HCT116 (cell line): Measurements from ENCODE around the gene PARP9. TPM values are rescaled to one million over a fixed set of nuclear protein-coding genes. Genes with fewer than 3 reads are reported as not detected.

Experiments used
- ATAC-seq: fragments of 200-7000 bp; cut with Tn5 transposase; 2 replicates; pipeline ENCODE4 v1.9.1; 2020; ENCODE audit warnings: mild to moderate bottlenecking, moderate library complexity
- BruUV-seq: library from RNA; stranded (reverse); fragments of 400-500 nt; replicated peaks from 2 replicates; lab custom pipeline; 2021; lab: Mats Ljungman, UMichigan
- CTCF ChIA-PET: fragments of 300-600 bp; sonication (Branson Sonifier 250); formaldehyde crosslinking; loops from one replicate; lab custom pipeline; 2021; ENCODE audit warnings: antibody characterized with exemption; lab: Charles Lee
- POLR2A ChIA-PET: fragments of 300-600, 350-600 bp; sonication (Branson Sonifier 250); formaldehyde crosslinking; loops from one replicate; lab custom pipeline; 2021; ENCODE audit warnings: antibody characterized with exemption; lab: Charles Lee
- RAD21 ChIA-PET, 2 experiments: fragments of 300-600 bp; sonication (Branson Sonifier 250); formaldehyde crosslinking; loops; one replicate each; lab custom pipeline; 2023; ENCODE audit warnings: low total read pairs in 2 of 2; ENCODE audit not compliant: uncharacterized antibody in 2 of 2, unreplicated experiment in 2 of 2, low non-redundant PET in 1 of 2; lab: Charles Lee
- DNase-seq: peaks from one replicate; pipeline ENCODE4 v3.0.0-alpha.2; 2010; ENCODE audit warnings: low read depth, low spot score
- H2AFZ ChIP-seq: fragments of 200-600 bp; shearing (Covaris generic), sonication (generic); 2 replicates; pipeline ENCODE4 v1.6.1; 2017; ENCODE audit warnings: low read depth, mixed run types, mixed read lengths, antibody characterized with exemption, low read length; ENCODE audit not compliant: poor library complexity, severe bottlenecking
- H3K27ac ChIP-seq: 2 replicates; pipeline ENCODE4 v1.5.1; 2012; ENCODE audit warnings: low read depth, low read length
- H3K27me3 ChIP-seq: fragments of 200-600 bp; sonication (generic); 2 replicates; pipeline ENCODE4 v1.6.1; 2016; ENCODE audit warnings: mixed run types, low read length, mixed read lengths; ENCODE audit not compliant: insufficient read depth
- H3K36me3 ChIP-seq, 2 experiments: fragments of 200-500 bp in 1 of 2; fragments of 200-600 bp in 1 of 2; sonication (Bioruptor generic) in 1 of 2; sonication (generic) in 1 of 2; 2 replicates each; pipeline versions ENCODE4 v1.5.1 to v1.6.1; 2014 to 2016; ENCODE audit warnings: low read length in 2 of 2, inconsistent platforms in 1 of 2, mixed read lengths in 1 of 2, mixed run types in 1 of 2; ENCODE audit not compliant: insufficient read depth in 2 of 2, control insufficient read depth in 1 of 2
- H3K4me1 ChIP-seq, 2 experiments: fragments of 200-600 bp in 1 of 2; sonication (generic) in 1 of 2; 2 replicates each; pipeline versions ENCODE4 v1.5.1 to v1.6.1; 2012 to 2017; ENCODE audit warnings: low read length in 2 of 2, inconsistent platforms in 1 of 2, mild to moderate bottlenecking in 1 of 2, mixed read lengths in 1 of 2, mixed run types in 1 of 2, moderate library complexity in 1 of 2; ENCODE audit not compliant: insufficient read depth in 2 of 2, control insufficient read depth in 1 of 2
- H3K4me2 ChIP-seq: fragments of 200-600 bp; sonication (generic); 2 replicates; pipeline ENCODE4 v1.6.1; 2017; ENCODE audit warnings: mixed run types, low read length, mixed read lengths
- H3K4me3 ChIP-seq, 2 experiments: fragments of 200-600 bp in 1 of 2; sonication (generic) in 1 of 2; replicated peaks in 1 of 2; 2 replicates each; pipeline ENCODE4 v1.5.1; 2011 to 2016; ENCODE audit warnings: low read length in 2 of 2, control low read depth in 1 of 2, low read depth in 1 of 2, mild to moderate bottlenecking in 1 of 2, mixed read lengths in 1 of 2, mixed run types in 1 of 2
- H3K79me2 ChIP-seq: fragments of 200-600 bp; sonication (generic); 2 replicates; pipeline ENCODE4 v1.6.1; 2017; ENCODE audit warnings: mild to moderate bottlenecking, mixed run types, low read length, moderate library complexity, mixed read lengths; ENCODE audit not compliant: insufficient read depth
- H3K9ac ChIP-seq: fragments of 200-600 bp; sonication (generic); 2 replicates; pipeline ENCODE4 v1.6.1; 2016; ENCODE audit warnings: low read length, mixed read lengths
- H3K9me2 ChIP-seq: fragments of 200-600 bp; sonication (generic), shearing (Covaris generic); 2 replicates; pipeline ENCODE4 v1.6.1; 2017; ENCODE audit warnings: mixed run types, mild to moderate bottlenecking, moderate library complexity; ENCODE audit not compliant: insufficient read depth
- H3K9me3 ChIP-seq, 2 experiments: fragments of 200-500 bp in 1 of 2; fragments of 200-600 bp in 1 of 2; sonication (Bioruptor generic) in 1 of 2; sonication (generic) in 1 of 2; 2 replicates each; pipeline ENCODE4 v1.6.1; 2014 to 2017; ENCODE audit warnings: low read length in 2 of 2, mixed read lengths in 2 of 2, inconsistent platforms in 1 of 2, low read depth in 1 of 2, mild to moderate bottlenecking in 1 of 2, mixed run types in 1 of 2, moderate library complexity in 1 of 2; ENCODE audit not compliant: control insufficient read depth in 1 of 2, insufficient read depth in 1 of 2
- H4K20me1 ChIP-seq: fragments of 200-600 bp; sonication (generic), shearing (Covaris generic); 2 replicates; pipeline ENCODE4 v1.6.1; 2017; ENCODE audit warnings: mixed run types, mild to moderate bottlenecking, moderate library complexity; ENCODE audit not compliant: insufficient read depth
- CBX3 ChIP-seq: IDR thresholded peaks from 2 replicates; pipeline ENCODE4 v1.6.1; 2012; ENCODE audit warnings: low read depth
- ELF1 ChIP-seq: IDR thresholded peaks from 2 replicates; pipeline ENCODE4 v1.6.1; 2012; ENCODE audit warnings: low read depth, borderline replicate concordance
- EZH2phosphoT487 ChIP-seq: fragments of 200-600 bp; IDR thresholded peaks from 2 replicates; pipeline ENCODE4 v1.6.1; 2018; ENCODE audit warnings: antibody characterized with exemption, borderline replicate concordance
- FOSL1 ChIP-seq: IDR thresholded peaks from 2 replicates; pipeline ENCODE4 v1.6.1; 2012; ENCODE audit warnings: low read depth
- JUND ChIP-seq: IDR thresholded peaks from 2 replicates; pipeline ENCODE4 v1.6.1; 2012
- POLR2A ChIP-seq: IDR thresholded peaks from 2 replicates; pipeline ENCODE4 v1.7.0; 2011; ENCODE audit warnings: borderline replicate concordance; ENCODE audit not compliant: insufficient read depth, insufficient read length; ENCODE audit errors: extremely low read depth
- POLR2AphosphoS5 ChIP-seq: IDR thresholded peaks from 2 replicates; pipeline ENCODE4 v1.6.1; 2011; ENCODE audit warnings: mild to moderate bottlenecking, low read depth, low read length, moderate library complexity
- RAD21 ChIP-seq: IDR thresholded peaks from 2 replicates; pipeline ENCODE4 v1.6.1; 2012; ENCODE audit warnings: low read depth, mild to moderate bottlenecking
- REST ChIP-seq: IDR thresholded peaks from 2 replicates; pipeline ENCODE4 v1.6.1; 2012; ENCODE audit warnings: low read depth
- SP1 ChIP-seq: IDR thresholded peaks from 2 replicates; pipeline ENCODE4 v1.6.1; 2012; ENCODE audit warnings: low read depth
- TCF7L2 ChIP-seq: IDR thresholded peaks from 2 replicates; pipeline ENCODE4 v1.7.0; 2011; ENCODE audit warnings: borderline replicate concordance, inconsistent platforms; ENCODE audit not compliant: insufficient read depth, insufficient read length; ENCODE audit errors: extremely low read depth
- YY1 ChIP-seq: IDR thresholded peaks from 2 replicates; pipeline ENCODE4 v1.6.1; 2011; ENCODE audit warnings: low read length, low read depth, moderate library complexity, mild to moderate bottlenecking; ENCODE audit not compliant: insufficient replicate concordance; ENCODE audit errors: extremely low read depth
- ZFX ChIP-seq: fragments of 450-650 bp; IDR thresholded peaks from 2 replicates; pipeline ENCODE4 v1.6.1; 2017
- intact Hi-C: fragments of 100-400 bp; cut with micrococcal nuclease; formaldehyde crosslinking; loops from 2 replicates; pipeline ENCODE4 v1.10.0; 2022
- total RNA-seq: library from RNA; stranded (reverse); gene quantifications from one replicate; pipeline ENCODE4 v1.2.1, GENCODE V29; 2021; ENCODE audit not compliant: unreplicated experiment

The PARP9 gene
- total RNA-seq, 1 experiment from 2014 or later, result 9.5 TPM

GRCh38 chr3:122589297-122589696, 25.2 kb upstream of the PARP9 start:
- no TSS peak for BruUV-seq
- Histone ChIP-seq H3K9me3 (no peaks in the 10 kb centered on the region), H2AFZ (peak overlapping the region; percentile 48), H3K36me3 (no peaks in the 10 kb centered on the region), H3K4me1 (peaks cover 0 to 3% of the 10 kb centered on the region in 2 experiments; a peak in 1 of 4 replicates), H3K9me2 (no peaks in the 10 kb centered on the region), H3K27ac (no peak overlapping the region), H3K4me2 (no peak overlapping the region), H3K9ac (no peak overlapping the region), H3K27me3 (no peaks in the 10 kb centered on the region), H3K79me2 (no peaks in the 10 kb centered on the region), H4K20me1 (no peaks in the 10 kb centered on the region), H3K4me3 (no peak overlapping the region)
- no peak for TF ChIP-seq EZH2phosphoT487
- TF ChIP-seq SP1, result no peak
- TF ChIP-seq ELF1, result no peak
- TF ChIP-seq POLR2AphosphoS5, result no peak
- no peak for TF ChIP-seq POLR2A
- TF ChIP-seq REST, result no peak
- ChIA-PET CTCF (no interaction called here), POLR2A (no interaction called here), RAD21 (no interaction called here)
- ATAC-seq (no peak), DNase-seq (no peak)
- intact Hi-C loops, result no loop called here

GRCh38 chr3:122587572-122587971, 23.5 kb upstream of the PARP9 start:
- DNase-seq, result no peak
- no peak for TF ChIP-seq RAD21
- TF ChIP-seq REST, result no peak
- TF ChIP-seq CBX3, result no peak
- no peak for TF ChIP-seq YY1
- no peak for TF ChIP-seq POLR2A
- no peak for TF ChIP-seq TCF7L2
- TF ChIP-seq POLR2AphosphoS5, result no peak
- no peak for TF ChIP-seq JUND
- TF ChIP-seq ZFX, result no peak
- TF ChIP-seq FOSL1, result no peak
- no peak for TF ChIP-seq EZH2phosphoT487
- TF ChIP-seq ELF1, result no peak

More at GRCh38 chr3:122587572-122587971, 23.5 kb upstream of the PARP9 start:
- intact Hi-C loops, result no loop called here
- Histone ChIP-seq H3K27me3 (no peaks in the 10 kb centered on the region), H3K79me2 (no peaks in the 10 kb centered on the region), H3K4me2 (no peak overlapping the region), H3K36me3 (no peaks in the 10 kb centered on the region), H3K9ac (no peak overlapping the region), H4K20me1 (no peaks in the 10 kb centered on the region), H3K4me1 (peaks cover 0 to 3% of the 10 kb centered on the region in 2 experiments; a peak in 1 of 4 replicates), H2AFZ (no peak overlapping the region), H3K27ac (no peak overlapping the region), H3K9me3 (peaks cover 3 to 5% of the 10 kb centered on the region in 2 experiments; a peak in 2 of 4 replicates), H3K9me2 (no peaks in the 10 kb centered on the region), H3K4me3 (no peak overlapping the region)
- ChIA-PET CTCF (no interaction called here), POLR2A (no interaction called here), RAD21 (no interaction called here)
- BruUV-seq, result no TSS peak
- no peak for ATAC-seq
